SK-N-SH treated with all-trans-retinoic acid at 6 μM for 48 hours (cell line): ENCODE data around the gene TSKU.

ENCODE experiments used
- ARNTL ChIP-seq: fragments of 450-650 bp; formaldehyde crosslinking; IDR thresholded peaks from 2 replicates; pipeline ENCODE4 v1.5.0; 2020; ENCODE audit warnings: low read depth, mild to moderate bottlenecking, moderate library complexity, borderline replicate concordance
- ESRRG ChIP-seq: fragments of 250-450 bp; sonication (Bioruptor Pico); IDR thresholded peaks from 2 replicates; pipeline ENCODE4 v1.6.1; 2021; ENCODE audit warnings: mild to moderate bottlenecking
- OSR1 ChIP-seq: fragments of 250-450 bp; sonication (Bioruptor Pico); IDR thresholded peaks from 2 replicates; pipeline ENCODE4 v1.8.0; 2022; ENCODE audit warnings: moderate library complexity, mild to moderate bottlenecking, inconsistent platforms
- PPARA ChIP-seq: fragments of 250-450 bp; sonication (Bioruptor Pico); IDR thresholded peaks from 2 replicates; pipeline ENCODE4 v1.5.0; 2020; ENCODE audit warnings: mild to moderate bottlenecking, borderline replicate concordance
- RARB ChIP-seq: fragments of 250-450 bp; sonication (Bioruptor Pico); IDR thresholded peaks from 2 replicates; pipeline ENCODE4 v1.8.0; 2021; ENCODE audit warnings: mild to moderate bottlenecking, moderate library complexity
- SNAI2 ChIP-seq: fragments of 250-450 bp; sonication (Bioruptor Pico); IDR thresholded peaks from 2 replicates; pipeline ENCODE4 v1.5.0; 2020; ENCODE audit warnings: mild to moderate bottlenecking, moderate library complexity
- ZFP30 ChIP-seq: fragments of 450-650 bp; formaldehyde crosslinking; IDR thresholded peaks from 2 replicates; pipeline ENCODE4 v1.5.0; 2022; ENCODE audit warnings: mild to moderate bottlenecking, moderate library complexity
- ZNF70 ChIP-seq: fragments of 450-650 bp; formaldehyde crosslinking; IDR thresholded peaks from 2 replicates; pipeline ENCODE4 v1.5.0; 2020; ENCODE audit warnings: mild to moderate bottlenecking, moderate library complexity

GRCh38 chr11:76787271-76787670 lies 4.1 kb downstream of the TSKU start:
- TF ChIP-seq ARNTL (CRISPR knock-in tag) (no peak), SNAI2 (CRISPR knock-in tag) (no peak), OSR1 (CRISPR knock-in tag) (no peak), ZFP30 (no peak), PPARA (CRISPR knock-in tag) (no peak), RARB (CRISPR knock-in tag) (no peak), ESRRG (CRISPR knock-in tag) (no peak), ZNF70 (CRISPR knock-in tag) (no peak)
